HCT116 (cell line): Measurements from ENCODE around the gene PSMC3.

Experiments used
- CEBPB ChIP-seq: IDR thresholded peaks from 2 replicates; pipeline ENCODE4 v1.6.1; 2012; ENCODE audit warnings: low read depth
- EGR1 ChIP-seq: IDR thresholded peaks from 2 replicates; pipeline ENCODE4 v1.6.1; 2012; ENCODE audit warnings: low read depth
- EZH2 ChIP-seq: fragments of 200-600 bp; sonication (generic); IDR thresholded peaks from 2 replicates; pipeline ENCODE4 v1.6.1; 2017; ENCODE audit warnings: antibody characterized with exemption, mixed run types
- POLR2A ChIP-seq: IDR thresholded peaks from 2 replicates; pipeline ENCODE4 v1.7.0; 2011; ENCODE audit warnings: borderline replicate concordance; ENCODE audit not compliant: insufficient read depth, insufficient read length; ENCODE audit errors: extremely low read depth
- POLR2AphosphoS5 ChIP-seq: IDR thresholded peaks from 2 replicates; pipeline ENCODE4 v1.6.1; 2011; ENCODE audit warnings: mild to moderate bottlenecking, low read depth, low read length, moderate library complexity
- SRF ChIP-seq: IDR thresholded peaks from 2 replicates; pipeline ENCODE4 v1.6.1; 2012; ENCODE audit warnings: low read depth
- TCF7L2 ChIP-seq: IDR thresholded peaks from 2 replicates; pipeline ENCODE4 v1.7.0; 2011; ENCODE audit warnings: borderline replicate concordance, inconsistent platforms; ENCODE audit not compliant: insufficient read depth, insufficient read length; ENCODE audit errors: extremely low read depth
- YY1 ChIP-seq: IDR thresholded peaks from 2 replicates; pipeline ENCODE4 v1.6.1; 2011; ENCODE audit warnings: low read length, low read depth, moderate library complexity, mild to moderate bottlenecking; ENCODE audit not compliant: insufficient replicate concordance; ENCODE audit errors: extremely low read depth
- ZNF274 ChIP-seq: fragments of 200-500 bp; sonication (Bioruptor generic); IDR thresholded peaks from 2 replicates; pipeline ENCODE4 v1.6.1; 2014; ENCODE audit warnings: mild to moderate bottlenecking, low read depth, low read length, inconsistent platforms
- TF ChIP-seq, protein P1 (sequence below), 3 experiments: fragments of 200-600 bp in 1 of 3; sonication (generic) in 1 of 3; IDR thresholded peaks in 2 of 3; conservative IDR thresholded peaks in 1 of 3; 2 replicates each; pipeline ENCODE4 v1.5.1; 2012 to 2017; ENCODE audit warnings: low read depth in 2 of 3, low read length in 2 of 3, antibody characterized with exemption in 1 of 3, borderline replicate concordance in 1 of 3, control low read depth in 1 of 3, mild to moderate bottlenecking in 1 of 3, mixed read lengths in 1 of 3, mixed run types in 1 of 3, moderate library complexity in 1 of 3; ENCODE audit not compliant: insufficient read depth in 1 of 3
- TF ChIP-seq, protein P2 (sequence below): IDR thresholded peaks from 2 replicates; pipeline ENCODE4 v1.6.1; 2011; ENCODE audit warnings: mild to moderate bottlenecking, low read length, moderate library complexity; ENCODE audit not compliant: insufficient replicate concordance; ENCODE audit errors: extremely low read depth
- TF ChIP-seq, protein P3 (sequence below): IDR thresholded peaks from 2 replicates; pipeline ENCODE4 v1.6.1; 2012
- TF ChIP-seq, protein P4 (sequence below): IDR thresholded peaks from 2 replicates; pipeline ENCODE4 v1.6.1; 2012

DNA sequence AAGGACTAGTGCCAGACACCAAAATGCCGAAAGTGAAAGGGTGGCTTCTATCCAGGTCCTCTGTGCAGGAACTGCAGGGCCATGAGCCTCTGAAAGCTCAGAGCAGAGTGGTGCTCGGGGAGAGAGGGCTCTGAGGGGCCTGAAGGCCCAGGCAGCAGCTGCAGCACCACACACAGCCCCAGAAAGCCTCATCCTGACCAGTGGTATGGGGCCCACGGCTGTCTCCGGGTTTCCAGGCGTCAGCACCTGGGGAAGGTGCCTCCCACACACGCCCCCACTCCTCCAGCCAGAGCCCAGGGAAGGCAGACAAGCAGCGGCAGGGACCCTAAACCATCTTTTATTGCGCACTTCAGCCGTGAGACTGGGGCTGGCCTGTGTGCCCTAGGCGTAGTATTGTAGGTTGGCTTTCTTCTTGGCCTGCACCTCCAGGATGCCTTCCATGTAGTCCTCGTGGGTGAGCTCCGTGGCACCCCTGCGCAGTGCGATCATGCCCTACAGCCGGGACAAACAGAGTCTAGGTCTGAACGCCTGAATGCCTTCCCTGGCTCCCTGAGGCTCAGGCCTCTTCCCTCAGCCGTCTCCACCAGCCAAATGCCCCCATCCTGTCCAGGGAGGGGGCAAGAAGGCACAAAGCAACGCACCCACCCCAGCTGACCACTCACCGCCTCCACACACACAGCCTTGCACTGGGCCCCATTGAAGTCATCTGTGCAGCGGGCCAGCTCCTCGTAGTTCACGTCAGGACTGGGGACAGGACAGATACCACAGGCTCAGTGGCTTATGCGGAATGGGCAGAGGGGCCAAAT, 7.6 kb downstream of the PSMC3 start:
- TF ChIP-seq, protein P1, sequence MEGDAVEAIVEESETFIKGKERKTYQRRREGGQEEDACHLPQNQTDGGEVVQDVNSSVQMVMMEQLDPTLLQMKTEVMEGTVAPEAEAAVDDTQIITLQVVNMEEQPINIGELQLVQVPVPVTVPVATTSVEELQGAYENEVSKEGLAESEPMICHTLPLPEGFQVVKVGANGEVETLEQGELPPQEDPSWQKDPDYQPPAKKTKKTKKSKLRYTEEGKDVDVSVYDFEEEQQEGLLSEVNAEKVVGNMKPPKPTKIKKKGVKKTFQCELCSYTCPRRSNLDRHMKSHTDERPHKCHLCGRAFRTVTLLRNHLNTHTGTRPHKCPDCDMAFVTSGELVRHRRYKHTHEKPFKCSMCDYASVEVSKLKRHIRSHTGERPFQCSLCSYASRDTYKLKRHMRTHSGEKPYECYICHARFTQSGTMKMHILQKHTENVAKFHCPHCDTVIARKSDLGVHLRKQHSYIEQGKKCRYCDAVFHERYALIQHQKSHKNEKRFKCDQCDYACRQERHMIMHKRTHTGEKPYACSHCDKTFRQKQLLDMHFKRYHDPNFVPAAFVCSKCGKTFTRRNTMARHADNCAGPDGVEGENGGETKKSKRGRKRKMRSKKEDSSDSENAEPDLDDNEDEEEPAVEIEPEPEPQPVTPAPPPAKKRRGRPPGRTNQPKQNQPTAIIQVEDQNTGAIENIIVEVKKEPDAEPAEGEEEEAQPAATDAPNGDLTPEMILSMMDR (IDR thresholded peaks at IDR 0.05 in 2 of 3, conservative IDR thresholded peaks at IDR 0.05 in 1 of 3; ENCODE audit: borderline replicate concordance in 1 of 3, insufficient read depth in 1 of 3, low read depth in 2 of 3, low read length in 2 of 3): no peak
- no peak for TF ChIP-seq POLR2A
- TF ChIP-seq, protein P2, sequence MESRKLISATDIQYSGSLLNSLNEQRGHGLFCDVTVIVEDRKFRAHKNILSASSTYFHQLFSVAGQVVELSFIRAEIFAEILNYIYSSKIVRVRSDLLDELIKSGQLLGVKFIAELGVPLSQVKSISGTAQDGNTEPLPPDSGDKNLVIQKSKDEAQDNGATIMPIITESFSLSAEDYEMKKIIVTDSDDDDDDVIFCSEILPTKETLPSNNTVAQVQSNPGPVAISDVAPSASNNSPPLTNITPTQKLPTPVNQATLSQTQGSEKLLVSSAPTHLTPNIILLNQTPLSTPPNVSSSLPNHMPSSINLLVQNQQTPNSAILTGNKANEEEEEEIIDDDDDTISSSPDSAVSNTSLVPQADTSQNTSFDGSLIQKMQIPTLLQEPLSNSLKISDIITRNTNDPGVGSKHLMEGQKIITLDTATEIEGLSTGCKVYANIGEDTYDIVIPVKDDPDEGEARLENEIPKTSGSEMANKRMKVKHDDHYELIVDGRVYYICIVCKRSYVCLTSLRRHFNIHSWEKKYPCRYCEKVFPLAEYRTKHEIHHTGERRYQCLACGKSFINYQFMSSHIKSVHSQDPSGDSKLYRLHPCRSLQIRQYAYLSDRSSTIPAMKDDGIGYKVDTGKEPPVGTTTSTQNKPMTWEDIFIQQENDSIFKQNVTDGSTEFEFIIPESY: no peak
- no peak for TF ChIP-seq YY1
- no peak for TF ChIP-seq EGR1
- TF ChIP-seq POLR2AphosphoS5: no peak
- TF ChIP-seq, protein P3, sequence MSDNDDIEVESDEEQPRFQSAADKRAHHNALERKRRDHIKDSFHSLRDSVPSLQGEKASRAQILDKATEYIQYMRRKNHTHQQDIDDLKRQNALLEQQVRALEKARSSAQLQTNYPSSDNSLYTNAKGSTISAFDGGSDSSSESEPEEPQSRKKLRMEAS: no peak
- TF ChIP-seq TCF7L2: no peak
- TF ChIP-seq CEBPB: no peak
- TF ChIP-seq EZH2: no peak
- TF ChIP-seq, protein P4, sequence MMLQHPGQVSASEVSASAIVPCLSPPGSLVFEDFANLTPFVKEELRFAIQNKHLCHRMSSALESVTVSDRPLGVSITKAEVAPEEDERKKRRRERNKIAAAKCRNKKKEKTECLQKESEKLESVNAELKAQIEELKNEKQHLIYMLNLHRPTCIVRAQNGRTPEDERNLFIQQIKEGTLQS: no peak
- no peak for TF ChIP-seq SRF
- no peak for TF ChIP-seq ZNF274
